Sigmoid colon (tissue), 4 donors: ENCODE measurements around the gene LTC4S.

Experiments used
- EP300 ChIP-seq, 4 donors: sonication (generic); formaldehyde crosslinking; IDR thresholded peaks; one replicate each; pipeline ENCODE4 v1.6.1; 2017; ENCODE audit warnings: antibody characterized with exemption in 4 of 4
- POLR2A ChIP-seq, 2 donors: fragments of 450-650 bp; IDR thresholded peaks; one replicate each; pipeline ENCODE4 v1.6.1; 2016; ENCODE audit warnings: antibody characterized with exemption in 2 of 2, mild to moderate bottlenecking in 2 of 2, moderate library complexity in 2 of 2
- TF ChIP-seq, protein P1 (sequence below), 4 experiments: fragments of 450-650 bp in 3 of 4; fragments of 200-600 bp in 1 of 4; IDR thresholded peaks; one replicate each; pipeline ENCODE4 v1.5.1; 2016 to 2019; ENCODE audit warnings: antibody characterized with exemption in 4 of 4, mild to moderate bottlenecking in 3 of 4, moderate library complexity in 2 of 4

- TF ChIP-seq POLR2A (IDR thresholded peaks at IDR 0.05) (no peak), EP300 (IDR thresholded peaks at IDR 0.05) (no peak)
- TF ChIP-seq, protein P1, sequence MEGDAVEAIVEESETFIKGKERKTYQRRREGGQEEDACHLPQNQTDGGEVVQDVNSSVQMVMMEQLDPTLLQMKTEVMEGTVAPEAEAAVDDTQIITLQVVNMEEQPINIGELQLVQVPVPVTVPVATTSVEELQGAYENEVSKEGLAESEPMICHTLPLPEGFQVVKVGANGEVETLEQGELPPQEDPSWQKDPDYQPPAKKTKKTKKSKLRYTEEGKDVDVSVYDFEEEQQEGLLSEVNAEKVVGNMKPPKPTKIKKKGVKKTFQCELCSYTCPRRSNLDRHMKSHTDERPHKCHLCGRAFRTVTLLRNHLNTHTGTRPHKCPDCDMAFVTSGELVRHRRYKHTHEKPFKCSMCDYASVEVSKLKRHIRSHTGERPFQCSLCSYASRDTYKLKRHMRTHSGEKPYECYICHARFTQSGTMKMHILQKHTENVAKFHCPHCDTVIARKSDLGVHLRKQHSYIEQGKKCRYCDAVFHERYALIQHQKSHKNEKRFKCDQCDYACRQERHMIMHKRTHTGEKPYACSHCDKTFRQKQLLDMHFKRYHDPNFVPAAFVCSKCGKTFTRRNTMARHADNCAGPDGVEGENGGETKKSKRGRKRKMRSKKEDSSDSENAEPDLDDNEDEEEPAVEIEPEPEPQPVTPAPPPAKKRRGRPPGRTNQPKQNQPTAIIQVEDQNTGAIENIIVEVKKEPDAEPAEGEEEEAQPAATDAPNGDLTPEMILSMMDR (IDR thresholded peaks at IDR 0.05) = no peak
Observed at GRCh38 chr5:179764056-179764455, 29.7 kb upstream of the LTC4S start.
